RWPE1 (cell line): ENCODE results near the gene GLIS1.

Experiments used
- CTCF ChIA-PET: fragments of 350-600 bp; sonication (Branson Sonifier 250); formaldehyde crosslinking; extraction: SDS; loops from one replicate; lab custom pipeline; 2021; lab: Yijun Ruan, JAX
- POLR2A ChIA-PET: fragments of 400-600 bp; formaldehyde crosslinking; extraction: SDS; loops from one replicate; lab custom pipeline; 2020; ENCODE audit warnings: antibody characterized with exemption; ENCODE audit not compliant: low non-redundant PET; lab: Yijun Ruan, JAX
- DNase-seq: peaks from one replicate; pipeline ENCODE4 v3.0.0; 2012; ENCODE audit warnings: low spot score
- H3K27ac ChIP-seq: fragments of 450-650 bp; 2 replicates; pipeline ENCODE4 v1.5.1; 2017
- CTCF ChIP-seq: fragments of 450-650 bp; conservative IDR thresholded peaks from 2 replicates; pipeline ENCODE4 v1.5.1; 2017; ENCODE audit warnings: low read depth, mild to moderate bottlenecking

GLIS1 gene

GRCh38 chr1:53730224-53730865, 8.6 kb downstream of the GLIS1 start:
- H3K27ac ChIP-seq, result no peak overlapping the region
- POLR2A ChIA-PET, result no interaction called here
- CTCF ChIA-PET, result no interaction called here
- no peak for TF ChIP-seq CTCF
- DNase-seq, result no peak

GRCh38 chr1:53729456-53730223, 9.3 kb downstream of the GLIS1 start:
- TF ChIP-seq CTCF, result no peak
- H3K27ac ChIP-seq, result no peak overlapping the region
- ChIA-PET CTCF (no interaction called here), POLR2A (no interaction called here)
- no peak for DNase-seq

- ChIA-PET POLR2A (no interaction called here), CTCF (no interaction called here)
- TF ChIP-seq CTCF, result no peak
- DNase-seq, result no peak
- H3K27ac ChIP-seq, result no peak overlapping the region
Observed at GRCh38 chr1:53728702-53729455, 10.1 kb downstream of the GLIS1 start.

GRCh38 chr1:53728196-53728595, 10.8 kb downstream of the GLIS1 start:
- no peak for TF ChIP-seq CTCF
- CTCF ChIA-PET, result no interaction called here
- DNase-seq, result no peak
- no peak overlapping the region for H3K27ac ChIP-seq
- POLR2A ChIA-PET, result no interaction called here

GRCh38 chr1:53727461-53728092, 11.4 kb downstream of the GLIS1 start:
- no peak for DNase-seq
- POLR2A ChIA-PET, result no interaction called here
- CTCF ChIA-PET, result no interaction called here
- H3K27ac ChIP-seq, result no peak overlapping the region
- no peak for TF ChIP-seq CTCF

- ChIA-PET CTCF (no interaction called here), POLR2A (no interaction called here)
Observed at GRCh38 chr1:53726009-53726600, 12.9 kb downstream of the GLIS1 start.

More at GRCh38 chr1:53726009-53726600, 12.9 kb downstream of the GLIS1 start:
- no peak overlapping the region for H3K27ac ChIP-seq
- no peak for DNase-seq
- TF ChIP-seq CTCF, result no peak
